NOMO-1 treated with dmso at 0.1 percent for 144 hours (cell line): ENCODE measurements around the gene NAT14.
A peak's percentile ranks its signal among the peaks of the same experiment; 100 is the strongest.

ENCODE experiments used
- DNase-seq: peaks from one replicate; lab custom pipeline; 2025; ENCODE audit not compliant: unreplicated experiment; lab: John Stamatoyannopoulos, UW

Gene NAT14

GRCh38 chr19:55498246-55498840 lies 13.4 kb downstream of the NAT14 start:
- no peak for DNase-seq

DNA sequence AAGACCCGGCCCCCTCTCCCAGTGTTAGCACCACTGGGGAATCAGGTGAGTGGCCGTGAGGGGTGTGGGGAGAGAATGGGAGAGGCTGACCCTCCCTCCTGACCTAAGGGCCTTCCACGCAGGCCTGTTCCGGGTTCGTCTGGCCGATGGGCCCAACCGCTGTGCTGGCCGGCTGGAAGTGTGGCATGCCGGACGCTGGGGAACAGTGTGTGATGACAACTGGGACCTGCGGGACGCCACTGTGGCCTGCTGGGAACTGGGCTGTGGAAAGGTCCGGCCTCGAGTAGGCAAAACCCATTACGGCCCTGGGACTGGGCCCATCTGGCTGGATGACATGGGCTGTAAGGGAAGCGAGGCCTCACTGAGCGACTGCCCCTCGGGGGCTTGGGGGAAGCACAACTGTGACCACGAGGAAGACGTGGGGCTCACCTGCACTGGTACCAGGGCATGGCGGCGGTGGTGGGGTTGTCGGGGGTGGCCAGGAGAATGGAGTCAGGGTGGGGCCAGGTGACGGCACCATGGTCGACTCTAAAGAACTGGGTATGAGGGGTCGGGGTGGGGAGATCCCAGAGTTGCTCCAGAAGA lies 15.5 kb downstream of the NAT14 start:
- no peak for DNase-seq

DNA sequence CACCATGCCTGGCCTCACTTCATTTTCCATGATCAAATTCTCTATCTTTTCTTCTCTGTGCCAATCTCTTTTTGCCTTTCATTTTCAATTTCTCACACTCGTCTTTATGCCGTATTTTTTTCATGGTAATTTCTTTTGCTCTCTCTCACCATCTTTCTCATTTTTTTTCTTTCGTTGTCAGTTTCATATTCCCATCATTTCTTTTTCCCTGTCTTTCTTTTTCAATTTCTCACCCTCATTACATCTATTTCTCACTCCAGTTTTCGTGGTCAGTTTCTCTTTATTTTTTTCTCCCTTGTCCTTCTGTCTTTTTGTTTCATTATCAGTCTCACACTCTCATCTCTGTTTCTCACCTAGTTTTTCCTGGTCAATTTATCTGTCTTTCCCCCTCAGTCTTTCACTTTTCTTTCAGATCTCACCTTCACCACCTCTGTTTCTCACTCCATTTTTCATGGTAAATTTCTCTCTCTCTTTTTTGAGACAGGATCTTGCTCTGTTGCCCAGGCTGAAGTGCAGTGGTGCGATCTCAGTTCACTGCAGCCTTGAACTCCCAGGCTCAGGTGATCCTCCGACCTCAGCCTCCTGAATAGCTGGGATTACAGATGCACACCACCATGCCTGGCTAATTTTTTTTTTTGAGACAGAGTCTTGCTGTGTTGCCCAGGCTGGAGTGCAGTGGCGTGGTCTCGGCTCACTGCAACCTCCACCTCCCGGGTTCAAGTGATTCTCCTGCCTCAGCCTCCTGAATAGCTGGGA lies 17.4 kb downstream of the NAT14 start:
- DNase-seq: no peak

DNA sequence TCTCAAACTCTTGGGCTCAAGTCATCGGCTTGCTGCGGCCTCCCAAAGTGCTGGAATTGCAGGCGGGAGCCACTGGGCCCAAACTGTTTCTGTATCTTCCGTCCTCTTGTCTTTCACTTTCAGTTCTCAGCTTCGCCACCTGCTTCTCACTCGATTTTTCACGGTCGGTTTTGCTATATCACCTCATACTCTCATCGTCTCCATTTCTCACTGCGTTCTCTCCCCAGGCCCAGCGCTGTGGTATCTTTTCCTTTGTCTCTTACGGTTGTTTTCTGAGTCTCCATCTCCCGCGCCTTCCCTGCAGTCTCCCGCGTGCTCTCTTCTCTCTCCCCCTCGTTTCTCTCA lies 18.1 kb downstream of the NAT14 start:
- DNase-seq: no peak

DNA sequence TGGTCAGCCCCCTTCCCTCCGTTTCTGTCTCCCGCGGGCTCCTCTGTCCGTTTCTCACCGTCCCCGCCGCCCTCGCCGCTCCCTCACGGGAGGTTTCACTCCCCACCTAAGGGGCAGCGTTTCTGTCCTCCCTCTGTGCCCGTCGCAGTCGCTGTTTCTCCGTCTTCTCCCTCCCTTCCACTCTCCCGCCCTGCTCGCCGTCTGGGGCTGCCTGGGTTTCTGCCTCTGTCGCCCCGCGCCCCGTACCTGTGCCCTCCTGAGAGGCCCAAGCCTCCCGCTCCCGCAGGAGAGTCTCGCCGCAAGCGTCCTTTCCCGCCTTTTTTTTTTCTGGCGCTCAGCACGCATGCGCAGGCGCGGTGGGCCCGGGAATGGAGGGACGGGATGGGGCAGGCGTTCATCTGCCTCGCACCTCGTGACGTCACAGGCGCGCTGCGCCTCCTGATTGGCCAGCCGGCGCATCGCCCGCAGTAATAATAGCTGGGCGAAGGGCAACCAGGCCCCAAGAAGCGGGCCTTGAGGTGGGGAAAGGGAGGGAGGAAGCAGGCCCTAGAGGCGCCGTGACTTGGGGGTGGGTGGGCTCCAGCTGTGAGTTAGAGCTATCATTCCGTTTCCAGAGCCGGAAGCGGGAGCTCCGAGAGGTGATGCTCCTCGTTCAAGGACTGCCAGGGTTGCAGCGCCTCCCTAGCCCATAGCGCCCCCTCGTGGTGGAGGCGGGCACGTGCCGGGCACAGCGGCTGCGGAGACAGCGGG lies 18.7 kb downstream of the NAT14 start:
- peak; percentile 85 for DNase-seq

GRCh38 chr19:55504252-55504603 lies 19.2 kb downstream of the NAT14 start:
- DNase-seq: no peak

GRCh38 chr19:55504981-55505380 lies 20.0 kb downstream of the NAT14 start:
- no peak for DNase-seq

DNA sequence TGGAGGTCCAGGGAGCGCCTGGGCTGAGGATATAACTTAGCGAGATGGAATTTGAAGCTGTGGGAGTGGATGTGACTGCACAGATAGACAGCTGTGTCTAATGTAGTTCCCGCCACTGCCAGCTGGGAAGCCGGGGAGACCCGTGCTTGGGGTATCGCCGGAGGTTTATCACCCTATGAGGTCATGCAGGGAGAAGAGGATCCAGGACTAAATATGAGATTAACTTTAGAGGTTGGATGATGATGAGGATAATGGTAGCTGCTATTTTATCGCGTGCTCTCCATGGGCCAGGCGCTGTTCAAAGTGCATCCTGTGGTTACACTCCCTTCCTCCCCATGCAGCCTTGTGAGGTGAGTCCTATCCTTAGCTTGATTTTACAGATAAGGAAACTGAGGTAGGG lies 23.1 kb downstream of the NAT14 start:
- DNase-seq: no peak

GRCh38 chr19:55516878-55517620 lies 32.1 kb downstream of the NAT14 start:
- peak; percentile 82 for DNase-seq

DNA sequence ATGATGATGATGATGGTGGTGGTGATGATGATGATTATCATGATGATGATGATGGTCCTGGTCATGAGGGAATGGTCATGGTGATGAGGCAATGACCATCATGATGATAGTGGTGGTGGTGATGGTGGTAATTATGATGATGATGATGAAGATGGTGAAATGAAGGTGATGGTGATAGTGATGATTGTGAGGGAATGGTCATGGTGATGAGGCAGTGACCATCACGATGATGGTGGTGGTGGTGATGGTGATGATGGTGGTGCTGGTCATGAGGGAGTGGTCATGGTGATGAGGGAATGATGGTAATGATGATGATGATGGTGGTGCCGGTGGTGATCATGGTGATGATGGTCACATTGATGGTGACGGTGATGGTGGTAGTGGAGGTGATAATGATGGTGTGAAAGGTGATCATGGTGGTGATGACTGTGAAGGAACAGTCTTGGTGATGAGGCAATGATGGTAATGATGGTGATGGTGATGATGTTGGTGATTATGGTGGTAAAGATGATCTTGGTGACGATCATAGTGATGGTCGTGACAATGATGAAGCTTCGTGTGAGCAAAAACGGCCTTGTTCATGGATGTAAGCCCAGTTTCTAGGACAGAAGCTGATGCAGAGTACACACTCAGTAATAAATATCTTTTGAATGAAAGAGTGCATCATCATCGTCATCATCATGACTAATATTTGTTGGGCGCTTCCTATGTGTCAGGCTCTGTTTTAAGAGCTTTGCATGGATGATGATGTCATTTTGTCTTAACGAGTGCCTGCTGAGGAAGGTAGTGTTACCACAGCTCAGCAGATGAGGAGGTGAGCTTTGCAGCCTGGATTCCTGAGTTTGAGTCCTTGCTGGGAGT lies 34.7 kb downstream of the NAT14 start:
- no peak for DNase-seq

- no peak for DNase-seq
Measured at GRCh38 chr19:55520691-55521292, 35.8 kb downstream of the NAT14 start.

GRCh38 chr19:55525289-55526101 lies 40.5 kb downstream of the NAT14 start:
- no peak for DNase-seq

- DNase-seq: no peak
Measured at GRCh38 chr19:55526216-55527196, 41.5 kb downstream of the NAT14 start.

DNA sequence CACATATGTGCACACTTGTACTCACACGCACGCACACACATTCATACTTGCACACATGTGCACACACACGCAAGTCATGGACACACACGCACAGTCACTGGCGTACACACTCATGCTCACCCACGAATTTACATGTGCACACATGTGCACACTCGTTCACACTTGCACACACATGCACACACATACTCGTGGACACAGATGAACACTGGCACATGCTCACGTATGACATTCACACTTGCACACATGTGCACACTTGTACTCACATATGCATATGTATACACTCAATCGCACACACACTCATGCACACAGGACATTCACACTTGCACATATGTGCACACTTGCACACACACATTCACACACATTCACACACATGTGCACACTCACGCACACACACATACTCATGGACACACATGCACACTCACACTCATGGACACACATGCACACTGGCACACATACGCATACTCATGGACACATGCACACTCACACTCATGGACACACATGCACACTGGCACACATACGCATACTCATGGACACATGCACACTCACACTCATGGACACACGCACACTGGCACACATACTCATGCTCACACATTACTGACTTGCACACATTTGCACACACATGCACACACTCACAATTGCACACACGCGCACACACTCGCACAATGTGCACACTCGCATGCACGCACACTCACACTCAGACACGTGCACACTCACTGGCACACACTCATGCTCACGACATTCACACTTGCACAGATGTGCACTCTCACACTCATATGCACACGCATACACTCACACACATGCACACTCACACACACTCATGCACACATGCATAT lies 42.4 kb downstream of the NAT14 start:
- no peak for DNase-seq

- DNase-seq: no peak
Measured at GRCh38 chr19:55528030-55528803, 43.2 kb downstream of the NAT14 start.

DNA sequence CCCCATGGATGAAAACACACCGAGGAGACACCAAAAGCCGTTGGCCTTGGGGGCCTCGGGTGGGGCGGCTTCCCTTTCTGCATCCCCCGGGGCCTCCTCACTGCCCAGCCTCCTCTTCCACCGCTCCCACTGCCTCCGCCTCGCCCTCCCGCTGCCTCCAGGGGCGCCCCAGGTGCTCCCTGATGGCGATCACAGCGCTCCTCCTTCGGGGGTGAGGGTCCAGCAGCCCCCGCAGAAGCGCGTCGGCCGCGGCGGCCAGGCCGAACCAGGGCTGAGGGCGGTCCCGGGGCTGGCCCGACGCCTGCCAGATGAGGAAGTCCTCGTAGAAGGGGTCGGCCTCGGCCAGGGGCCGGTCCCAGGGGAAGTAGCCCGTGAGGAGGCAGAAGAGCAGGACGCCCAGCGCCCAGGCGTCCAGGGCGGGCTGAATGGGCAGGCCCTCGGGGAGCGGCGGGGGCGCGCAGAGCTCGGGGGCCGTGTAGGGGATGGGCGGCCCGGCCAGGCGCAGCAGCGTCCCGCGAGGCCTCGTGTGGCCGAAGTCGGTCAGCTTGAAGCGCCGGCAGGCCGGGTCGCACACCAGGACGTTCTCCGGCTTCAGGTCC lies 44.7 kb downstream of the NAT14 start:
- no peak for DNase-seq
